UCSD-AML1 (cell line): Measurements from ENCODE around the gene PMPCA.
"Not testable (repeated sequence)": the region's sequence is repeated elsewhere in the genome, so short reads cannot be mapped to it uniquely, and the experiment has no call there.

ENCODE experiments used
- DNase-seq: peaks from one replicate; lab custom pipeline; 2025; ENCODE audit not compliant: unreplicated experiment; lab: John Stamatoyannopoulos, UW

Gene PMPCA

DNA sequence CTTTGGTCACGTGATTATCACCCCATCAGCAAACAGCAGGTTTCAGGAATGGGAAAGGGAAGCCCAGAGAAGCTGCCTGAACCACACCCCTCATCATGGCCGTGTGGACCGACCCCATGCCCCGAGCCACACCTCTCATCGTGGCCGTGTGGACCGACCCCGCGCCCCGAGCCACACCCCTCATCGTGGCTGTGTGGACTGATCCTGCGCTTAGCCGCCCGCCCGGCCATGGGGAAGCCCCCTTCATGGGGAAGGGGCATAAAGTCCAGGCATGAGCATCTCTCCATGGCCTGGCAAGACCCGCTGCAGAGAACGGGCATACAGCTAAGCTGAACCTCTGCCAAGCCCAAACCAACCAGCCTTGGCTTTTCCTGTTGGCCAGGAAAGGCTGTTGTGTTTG, 16.9 kb upstream of the PMPCA start:
- DNase-seq: no peak

DNA sequence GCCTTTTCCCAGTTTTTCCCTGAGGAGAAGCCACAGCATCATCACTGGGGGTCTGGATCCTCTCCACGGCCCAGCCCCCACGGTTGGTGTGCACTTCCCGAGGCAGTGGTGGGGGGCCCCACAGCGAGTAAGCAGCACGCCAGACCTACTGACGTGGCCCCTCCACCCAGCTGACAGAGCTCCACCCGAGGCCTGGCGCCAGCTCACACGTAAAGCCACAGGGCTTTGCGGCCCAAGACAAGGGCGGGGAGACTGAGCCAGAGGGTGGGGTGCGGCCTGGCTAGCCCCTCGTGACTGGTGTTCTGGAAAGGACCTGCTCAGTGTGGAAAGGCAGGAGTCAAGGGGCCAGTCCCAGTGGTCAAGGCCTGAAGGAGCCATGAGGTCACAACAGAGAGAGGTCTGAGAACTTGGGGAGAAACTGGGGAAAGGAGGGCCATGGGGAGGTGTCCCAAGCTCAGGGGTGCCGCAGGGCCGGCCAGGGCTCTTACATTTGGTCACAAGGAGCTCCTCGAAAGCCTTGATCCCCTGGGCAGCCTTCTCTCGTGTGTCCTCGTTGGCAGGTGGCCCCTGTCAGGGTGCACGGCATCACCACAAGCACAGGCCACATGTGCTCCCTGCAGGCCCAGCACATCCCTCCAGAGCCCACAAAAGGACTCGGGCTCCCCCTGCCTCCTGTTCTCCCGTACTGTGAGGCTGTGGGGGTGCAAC, 16.0 kb upstream of the PMPCA start:
- DNase-seq: no peak

DNA sequence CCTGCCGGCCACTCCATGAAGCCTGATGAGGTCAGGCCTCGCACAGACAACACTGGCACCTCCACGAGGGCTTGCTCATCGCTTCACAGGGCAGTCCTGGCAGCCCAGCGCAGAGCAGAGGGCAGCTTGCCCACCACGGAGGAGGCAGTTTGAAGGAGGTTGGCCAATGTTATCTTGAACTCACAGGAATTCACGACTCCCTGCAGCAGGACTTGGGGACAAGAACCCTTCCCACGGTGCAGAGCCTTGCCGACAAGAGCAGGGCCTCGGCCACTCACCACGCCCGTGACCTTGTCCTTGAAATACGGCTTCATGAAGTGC, 15.5 kb upstream of the PMPCA start:
- no peak for DNase-seq

DNA sequence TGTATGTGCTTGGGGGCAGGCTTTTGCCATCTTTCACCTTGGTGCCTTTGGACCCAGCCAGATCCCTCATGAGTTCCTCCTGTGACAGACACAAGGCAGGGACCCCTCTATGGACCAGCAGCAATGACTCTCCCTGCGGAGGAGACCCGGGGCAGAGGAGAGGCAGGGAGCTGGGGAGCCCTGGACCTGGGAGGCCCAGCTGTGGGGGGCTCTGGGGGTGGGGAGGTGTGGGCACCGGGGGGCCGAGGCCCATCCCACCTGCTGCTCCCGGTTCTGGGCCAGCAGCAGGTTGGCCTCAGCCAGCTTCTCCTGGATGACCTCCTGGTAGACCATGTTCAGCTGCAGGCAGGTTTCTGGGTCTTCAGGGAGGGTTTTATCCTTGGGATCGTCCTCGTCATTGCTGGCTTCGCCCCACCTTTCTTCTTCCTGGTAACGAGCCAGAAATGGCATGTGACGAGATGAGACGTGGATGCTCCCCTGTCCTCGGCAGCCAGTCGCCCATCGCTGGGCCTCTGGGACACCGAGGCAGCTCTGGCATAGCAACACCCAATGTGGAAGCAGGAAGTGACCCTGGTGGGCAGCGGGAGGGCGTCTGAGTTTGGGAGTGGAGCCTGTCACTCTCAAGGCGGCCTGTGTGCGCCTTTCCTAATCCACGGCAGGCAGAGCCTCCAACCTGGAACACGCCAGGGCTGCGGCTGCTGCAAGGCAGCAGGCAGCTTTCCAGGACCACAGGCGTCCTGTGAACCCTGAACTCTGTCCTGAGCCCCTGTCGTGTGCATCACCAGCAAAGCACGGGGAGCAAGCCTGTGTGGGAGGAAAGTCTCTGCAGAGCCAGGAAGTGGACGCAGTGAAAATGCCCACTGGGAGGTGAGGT, 14.9 kb upstream of the PMPCA start:
- DNase-seq: no peak

DNA sequence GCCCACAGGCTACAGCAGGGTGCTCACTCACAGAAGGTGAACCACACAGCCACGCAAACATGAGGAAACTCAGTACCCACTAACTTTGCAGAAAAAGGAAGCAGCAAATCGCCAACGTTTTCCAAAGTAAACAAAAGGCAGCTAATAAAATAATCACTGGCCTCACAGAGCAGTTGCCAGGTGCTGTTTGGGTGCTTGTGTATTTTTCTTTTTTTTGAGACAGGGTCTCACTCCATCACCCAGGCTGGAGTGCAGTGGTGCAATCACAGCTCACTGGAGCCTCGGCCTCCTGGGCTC, 14.3 kb upstream of the PMPCA start:
- no peak for DNase-seq

DNA sequence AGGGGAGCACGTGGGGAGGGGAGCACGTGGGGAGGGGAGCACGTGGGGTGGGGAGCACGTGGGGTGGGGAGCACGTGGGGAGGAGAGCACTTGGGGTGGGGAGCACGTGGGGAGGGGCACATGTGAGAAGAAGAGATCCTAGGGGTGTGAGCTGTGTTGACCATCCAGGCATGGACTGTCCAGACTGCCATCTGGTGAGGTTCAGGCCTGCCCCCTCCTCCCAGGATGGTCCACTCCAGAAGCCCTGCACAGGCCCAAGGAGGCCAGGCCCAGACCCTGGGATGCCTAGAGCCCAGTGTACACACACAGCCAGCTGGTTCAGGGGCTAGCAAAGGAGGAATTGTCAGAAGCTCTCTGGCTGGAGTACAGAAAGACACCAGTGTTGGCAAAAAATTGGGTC, 12.8 kb upstream of the PMPCA start:
- no peak for DNase-seq

DNA sequence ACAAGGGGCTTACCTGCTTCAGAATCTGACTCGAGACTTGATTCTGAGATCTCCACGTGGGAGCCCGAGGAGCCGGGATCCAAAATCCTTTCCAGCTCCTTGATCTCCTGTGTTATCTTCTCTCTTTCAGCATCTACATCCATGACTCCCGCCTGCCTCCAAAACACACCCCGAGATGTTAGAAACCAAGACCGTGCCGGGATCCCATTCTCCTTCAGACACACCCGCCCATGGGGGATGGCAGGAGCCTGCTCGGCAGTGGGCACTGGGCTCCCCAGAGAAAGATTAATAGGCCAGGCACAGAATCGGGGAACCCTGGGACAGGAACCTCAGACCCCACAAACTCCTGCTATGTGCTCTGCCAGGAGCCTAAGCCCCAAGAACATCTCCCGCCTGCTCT, 12.2 kb upstream of the PMPCA start:
- no peak for DNase-seq

DNA sequence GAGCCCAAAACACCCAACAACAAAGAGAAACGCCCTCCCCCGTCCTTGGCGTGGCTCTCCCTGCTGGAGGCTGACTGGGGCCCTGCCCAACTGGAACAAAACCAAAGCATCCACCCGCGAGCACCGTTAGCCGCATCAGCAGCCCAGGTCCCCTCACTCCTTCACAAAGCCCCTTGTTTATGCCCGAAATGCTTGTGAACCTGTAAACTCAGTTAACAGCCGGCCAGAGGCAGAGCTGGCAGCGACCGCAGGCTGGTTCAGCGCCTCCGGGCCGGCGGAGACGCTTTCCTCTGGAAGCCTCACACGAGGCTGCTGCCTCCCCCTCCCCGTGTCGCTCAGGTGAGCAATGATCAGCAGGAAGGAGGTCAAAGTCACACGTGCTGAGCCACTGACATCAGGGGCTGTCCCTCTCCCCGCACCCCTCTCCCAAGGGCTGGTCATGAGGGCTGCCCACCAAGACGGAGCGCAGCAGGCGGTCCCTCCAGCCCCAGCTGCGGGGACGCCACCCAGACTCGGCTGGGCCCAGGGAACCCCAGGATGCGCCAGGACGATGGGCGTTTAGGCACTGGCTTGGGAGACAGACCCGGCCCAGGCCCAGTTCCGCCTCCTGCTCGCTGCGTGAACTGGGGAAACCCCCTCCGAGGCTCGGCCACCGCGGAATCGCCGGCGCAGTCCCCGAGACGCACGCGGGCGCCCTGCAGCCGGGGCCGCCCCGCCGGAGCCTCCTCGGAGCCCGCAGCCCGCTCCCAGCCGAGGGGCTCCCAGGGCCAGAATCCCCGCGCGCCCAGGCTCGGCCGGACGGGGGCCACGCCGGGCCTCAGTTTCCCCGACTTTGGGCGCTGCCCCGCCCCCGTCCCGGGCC, 11.1 kb upstream of the PMPCA start:
- peak; percentile 25 for DNase-seq

DNA sequence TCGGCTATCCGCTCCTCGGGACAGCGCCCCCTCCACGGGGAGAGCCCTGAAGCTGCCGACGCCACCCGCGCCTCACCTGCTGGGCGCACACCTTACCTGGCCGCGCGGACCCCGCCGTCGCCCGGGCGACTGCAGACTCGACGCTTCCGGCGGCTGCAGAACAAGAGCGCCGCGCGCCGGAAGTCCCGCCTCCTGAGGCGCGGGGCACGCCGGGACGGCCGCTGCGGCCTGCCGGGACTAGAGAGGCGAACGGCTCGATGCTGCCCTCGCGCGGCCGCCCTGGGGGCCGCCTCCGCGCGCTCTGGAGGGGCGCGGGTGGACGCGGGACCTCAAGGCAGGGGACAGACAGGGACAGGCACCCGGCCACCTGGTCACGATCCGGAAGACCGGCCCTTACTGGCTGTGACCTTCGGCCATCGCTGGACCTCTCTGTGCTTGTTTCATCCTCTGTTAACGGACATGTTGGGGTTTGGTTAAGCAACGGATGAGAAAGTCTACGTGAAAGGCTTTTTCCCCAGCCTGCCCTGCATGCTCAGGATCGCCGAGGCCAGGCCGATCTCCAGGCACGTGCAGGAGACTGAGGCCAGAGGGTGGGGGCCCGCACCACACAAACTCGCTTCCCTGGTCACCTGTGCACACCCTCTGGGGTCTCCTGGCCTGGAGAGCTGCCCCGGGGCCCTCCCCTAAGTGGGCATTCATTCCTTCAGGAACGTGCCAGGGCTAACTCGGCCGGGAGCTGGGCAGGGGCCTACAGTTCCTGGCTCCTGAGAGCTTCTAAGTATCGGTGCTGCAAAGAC, 10.2 kb upstream of the PMPCA start, which contains the start of gene SNAPC4:
Gene SNAPC4 (minus strand): TSS at position 133 of the 797 bp plus-strand sequence. CDS start 1,742 bp downstream, outside the sequence.
- DNase-seq: peak; percentile 92

DNA sequence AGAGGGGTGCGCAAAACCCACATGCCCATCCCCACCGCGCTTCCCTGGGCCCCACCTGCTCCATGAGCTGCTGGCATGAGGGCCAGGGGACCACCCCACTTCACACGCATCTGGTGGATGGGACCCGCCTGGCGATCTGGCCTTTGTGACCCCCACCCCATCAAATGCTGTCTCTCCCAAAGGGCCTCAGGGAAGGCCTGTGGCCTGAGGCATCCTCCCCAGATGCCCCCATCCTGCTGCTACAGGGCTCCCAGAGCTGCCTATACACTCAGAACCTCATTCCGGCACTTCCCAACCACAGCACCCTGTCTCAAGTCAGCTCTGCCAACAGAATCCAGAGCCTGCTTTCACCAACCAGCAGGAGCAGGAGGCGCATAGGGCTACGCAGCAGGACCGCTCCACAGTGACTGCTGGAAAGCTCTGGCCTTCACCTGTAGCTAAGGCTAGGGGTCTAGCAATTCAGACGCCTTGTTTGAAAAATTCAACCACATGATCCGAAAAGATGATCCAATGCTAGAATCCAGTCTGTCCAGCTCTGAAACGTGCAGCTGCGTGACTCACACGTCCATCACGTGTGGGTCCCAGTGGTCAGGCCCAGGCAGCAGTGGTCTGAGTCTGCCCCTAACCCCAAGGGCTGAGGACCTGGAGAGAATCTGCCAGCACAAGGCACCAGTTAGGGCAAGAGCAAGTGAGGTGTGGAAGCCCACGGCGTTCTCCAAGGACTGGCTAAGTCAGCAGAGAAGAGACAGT, 9.1 kb upstream of the PMPCA start:
- DNase-seq: no peak

DNA sequence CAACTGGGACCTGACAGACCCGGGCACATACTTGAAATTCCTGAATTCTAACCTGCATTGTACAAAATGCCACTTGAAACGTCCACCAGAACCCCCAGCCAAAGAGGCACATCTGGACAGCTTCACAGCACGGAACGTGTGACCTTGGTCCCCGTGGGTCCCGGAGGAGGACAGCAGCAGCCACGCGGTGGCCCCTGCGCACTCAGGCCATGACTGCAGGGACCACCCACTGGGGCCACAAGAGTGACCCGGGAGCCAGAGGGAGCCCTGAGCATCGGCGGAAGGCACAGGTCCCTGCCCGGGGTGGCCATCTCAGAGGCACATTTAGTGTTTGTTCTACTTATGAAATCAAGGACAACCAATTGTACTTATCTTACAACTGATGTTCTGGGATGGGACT, 8.4 kb upstream of the PMPCA start:
- DNase-seq: no peak

DNA sequence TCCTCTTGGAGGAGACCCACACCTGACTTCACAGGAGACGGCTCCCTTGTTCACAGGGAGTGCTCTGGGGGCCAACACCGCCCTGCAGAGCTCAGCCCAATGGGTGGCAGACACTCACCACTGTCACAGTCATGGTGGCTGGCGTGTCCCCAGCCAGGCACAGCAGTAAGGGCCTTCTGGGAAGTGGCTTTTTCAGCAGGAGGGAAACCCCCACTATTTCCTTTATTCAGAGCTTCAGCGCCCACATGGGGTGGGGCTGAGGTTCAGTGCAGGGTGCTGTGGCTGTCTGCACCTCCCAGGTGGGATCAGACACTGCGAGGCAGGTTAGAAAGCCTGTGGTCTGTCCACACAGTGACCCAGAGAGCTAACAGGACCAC, 6.9 kb upstream of the PMPCA start:
- no peak for DNase-seq

DNA sequence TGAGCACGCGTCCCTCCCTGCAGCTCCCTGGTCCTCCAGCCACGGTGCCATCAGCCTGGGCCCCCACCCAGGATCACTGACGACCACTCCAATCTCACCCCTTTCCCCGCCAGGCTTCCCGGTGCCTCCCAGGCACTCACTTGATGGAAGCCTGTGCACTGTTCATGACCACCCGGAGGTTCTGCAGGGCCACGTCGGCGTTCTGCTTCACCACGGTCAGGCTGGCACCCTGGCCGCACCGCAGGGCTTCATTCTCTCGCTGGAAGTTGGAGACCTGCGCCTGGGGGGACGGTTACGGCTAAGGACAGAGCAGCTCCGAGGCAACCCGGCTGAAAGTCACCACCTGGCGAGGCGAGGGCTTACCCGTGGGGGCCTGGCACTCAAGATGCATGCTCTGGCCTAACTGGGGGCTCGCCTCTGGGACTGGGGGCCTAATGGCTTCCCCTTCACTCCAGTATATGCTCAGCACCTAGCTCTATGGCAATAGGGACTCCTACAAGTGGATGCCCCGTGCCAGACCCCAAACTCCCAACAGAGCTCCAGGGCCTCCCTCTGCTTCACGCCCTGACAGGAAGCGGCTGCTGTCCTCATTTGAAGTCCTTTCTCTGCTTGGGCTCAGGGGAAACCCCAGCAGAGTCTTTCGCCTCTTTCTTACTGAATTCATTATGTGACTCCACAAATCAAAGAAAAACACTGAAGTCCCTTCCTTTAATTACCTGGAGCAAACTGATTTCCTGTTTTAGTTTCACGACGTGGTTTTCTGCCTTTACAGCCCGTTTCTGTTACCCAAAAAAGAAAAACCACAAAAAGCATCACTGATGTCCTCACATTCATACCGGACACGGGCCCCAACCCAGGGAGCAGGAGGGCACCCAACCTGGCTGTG, 6.3 kb upstream of the PMPCA start:
- no peak for DNase-seq

DNA sequence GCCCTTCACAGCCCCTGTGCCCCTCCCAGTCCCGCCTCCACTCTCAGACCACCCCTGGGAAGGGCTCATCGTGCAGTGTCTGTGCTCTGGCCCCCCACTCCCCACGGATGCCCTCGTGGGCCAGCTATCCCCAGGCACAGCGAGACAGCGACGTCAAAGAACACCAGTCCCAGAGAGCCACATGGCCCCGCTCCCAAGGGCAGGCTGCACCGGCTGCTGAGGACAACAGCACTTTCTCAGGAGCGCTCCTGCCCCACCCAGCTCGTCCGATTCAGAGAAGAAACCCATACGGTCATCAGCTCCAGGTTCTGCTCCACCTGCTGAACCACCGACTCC, 5.7 kb upstream of the PMPCA start:
- no peak for DNase-seq

DNA sequence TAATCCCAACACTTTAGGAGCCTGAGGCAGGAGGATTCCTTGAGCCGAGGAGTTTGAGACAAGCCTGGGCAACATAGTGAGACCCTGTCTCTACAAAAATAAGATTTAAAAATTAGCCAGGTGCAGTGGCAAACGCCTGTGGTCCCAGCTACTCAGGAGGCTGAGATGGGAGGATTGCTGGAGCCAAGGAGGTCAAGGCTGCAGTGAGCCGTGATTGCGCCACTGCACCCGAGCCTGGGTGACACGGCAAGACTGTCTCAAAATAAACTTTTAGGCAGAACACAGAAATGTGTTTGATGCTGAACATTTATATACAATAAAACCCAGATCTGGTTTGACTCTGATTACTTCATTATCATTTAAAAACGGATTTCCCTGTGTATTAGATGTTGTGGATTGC, 5.0 kb upstream of the PMPCA start:
- DNase-seq: no peak

DNA sequence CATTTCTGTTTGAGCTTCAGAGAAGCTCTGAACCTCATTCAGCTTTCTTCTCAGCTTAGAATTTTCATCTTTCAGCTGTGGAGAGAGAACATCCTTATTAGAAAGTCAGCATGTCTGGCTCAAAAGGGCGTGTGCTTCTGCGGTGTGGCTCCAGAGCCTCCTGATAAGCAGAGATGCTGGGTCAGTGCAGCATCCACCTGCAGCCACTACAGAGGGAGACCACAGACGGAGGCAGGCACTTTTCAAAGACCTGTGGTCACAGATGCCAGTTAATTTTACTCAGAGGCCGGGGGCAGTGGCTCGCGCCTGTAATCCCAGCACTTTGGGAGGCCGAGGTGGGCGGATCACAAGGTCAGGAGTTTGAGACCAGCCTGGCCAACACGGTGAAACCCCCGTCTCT, 4.6 kb upstream of the PMPCA start:
- not testable (repeated sequence) for DNase-seq

DNA sequence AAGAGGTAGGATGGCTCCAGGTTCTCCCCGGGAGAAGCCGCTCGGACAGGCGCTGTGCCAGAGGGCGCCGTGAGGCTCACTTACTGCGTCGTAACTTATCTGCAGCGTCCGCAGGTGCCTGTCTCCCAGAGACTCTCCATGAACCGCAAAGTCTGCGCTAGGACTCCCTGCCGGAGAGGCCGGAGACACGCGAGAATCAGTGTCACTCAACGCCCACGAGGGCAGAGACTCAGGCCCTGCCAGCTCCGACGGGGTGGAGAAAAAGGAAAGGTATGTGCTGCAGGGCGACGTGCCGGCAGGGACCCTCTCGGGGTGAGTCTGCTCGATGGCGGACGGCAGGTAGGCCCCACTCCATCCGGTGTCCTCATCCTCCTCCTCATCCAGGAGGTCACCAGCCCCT, 3.4 kb upstream of the PMPCA start:
- not testable (repeated sequence) for DNase-seq

DNA sequence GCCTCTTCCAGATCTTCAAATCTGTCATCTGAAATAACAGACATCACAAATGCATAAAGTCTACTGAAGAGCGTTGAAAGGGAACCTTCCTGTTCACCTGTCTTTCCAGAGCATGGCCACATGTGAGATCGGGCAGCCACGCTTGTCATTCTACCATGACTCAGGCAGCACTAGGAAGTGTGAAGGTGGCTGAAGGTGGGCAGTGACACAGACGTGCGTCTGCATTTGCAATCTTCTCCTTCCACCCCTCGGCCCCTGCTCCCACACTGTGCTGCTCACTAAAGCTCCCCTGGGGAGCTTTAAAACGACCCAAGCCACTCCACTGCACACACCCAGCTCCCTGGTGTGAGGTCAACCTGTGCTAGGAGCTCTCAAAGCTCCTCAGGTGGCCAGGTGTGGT, 2.5 kb upstream of the PMPCA start:
- no peak for DNase-seq
